Ramos (cell line): ENCODE measurements around the gene MBD3L1.

Experiments
- in situ Hi-C: fragments of 300-500 bp; cut with MboI; formaldehyde crosslinking; loops from one replicate; pipeline ENCODE4 v1.14.3; 2022; ENCODE audit warnings: low sequenced_read_pairs; ENCODE audit not compliant: unreplicated experiment

Gene MBD3L1

DNA sequence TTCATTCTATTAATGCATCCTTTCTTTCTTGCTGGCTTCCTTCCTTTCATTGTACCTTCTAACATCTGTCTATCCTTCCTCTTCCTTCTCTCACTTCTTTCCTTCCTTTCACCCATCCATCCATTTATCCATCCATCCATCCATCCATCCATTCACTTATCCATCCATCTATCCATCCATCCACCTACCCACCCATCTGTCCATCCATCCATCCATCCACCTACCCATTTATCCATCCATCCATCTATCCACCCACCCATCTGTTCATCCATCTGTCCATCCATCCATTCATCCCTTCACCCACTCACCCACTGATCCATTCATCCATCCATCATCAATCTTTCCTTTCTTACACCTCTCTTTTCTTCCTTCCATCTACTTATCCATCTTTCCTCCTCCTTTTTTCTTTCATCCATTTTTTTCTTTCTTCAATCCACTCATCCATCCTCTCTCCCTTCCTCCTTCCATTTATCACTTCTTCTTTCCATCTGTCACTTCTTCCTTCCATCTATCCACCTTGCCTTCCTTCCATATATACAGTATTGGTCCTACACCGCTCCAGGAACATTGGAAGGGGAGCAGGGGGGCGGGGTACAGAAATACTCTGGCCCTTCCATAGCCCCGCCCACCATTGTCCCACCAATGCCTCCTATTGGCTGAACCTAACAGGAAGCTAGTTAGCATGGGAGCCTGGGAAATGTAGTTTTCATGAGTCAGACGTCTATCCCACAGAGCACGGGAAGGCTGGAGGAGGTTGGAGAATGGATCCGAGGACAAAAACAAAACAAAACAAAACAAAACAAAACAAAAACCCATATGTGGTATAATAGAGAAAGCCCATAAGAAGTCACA is 45.9 kb downstream of the MBD3L1 start:
- in situ Hi-C loops: no loop called here

DNA sequence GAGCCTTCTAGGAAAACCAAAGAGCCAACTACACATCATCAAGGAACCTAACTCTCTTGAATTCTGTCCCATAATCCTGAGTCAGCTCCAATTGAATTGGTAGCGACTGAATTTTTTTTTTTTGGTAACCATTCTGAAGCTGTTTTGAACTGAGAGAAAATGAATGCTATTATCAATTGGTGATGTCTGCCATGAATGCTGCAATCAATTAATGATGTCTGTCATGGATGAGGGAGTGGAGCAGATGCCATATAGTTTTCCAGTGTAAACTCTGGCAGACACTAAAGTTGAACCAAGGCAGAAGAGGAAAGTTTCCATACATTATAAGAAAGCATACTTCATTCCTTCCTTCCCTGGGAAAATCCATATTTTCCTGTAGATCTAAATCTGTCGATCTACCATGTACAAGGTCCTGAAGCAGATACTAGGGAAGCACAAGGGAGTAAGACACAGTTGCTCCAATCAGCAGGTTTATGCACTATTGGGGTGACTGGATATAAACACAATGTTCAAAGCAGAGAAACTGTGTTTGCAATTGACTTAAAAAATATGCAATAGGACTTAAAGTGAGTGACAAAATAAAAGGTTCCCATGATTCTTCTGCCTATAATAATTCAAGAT is 48.8 kb downstream of the MBD3L1 start:
- in situ Hi-C loops: no loop called here

DNA sequence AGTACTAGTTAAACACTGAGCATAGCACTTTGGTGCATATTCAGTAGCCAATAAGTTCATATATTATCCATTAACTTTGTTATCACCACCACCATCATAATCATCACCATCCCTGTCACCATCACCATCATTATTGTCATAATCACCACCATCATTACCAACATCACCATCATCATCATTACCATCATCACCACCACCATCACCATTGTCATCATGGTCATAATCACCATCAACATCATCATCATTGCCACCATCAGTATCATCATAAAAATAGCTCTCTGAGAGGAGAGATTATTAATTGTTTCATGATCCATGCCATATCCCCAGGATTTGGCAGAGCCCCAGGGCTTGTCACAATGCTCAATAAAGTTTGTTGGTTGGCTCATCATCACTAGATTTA is 49.3 kb downstream of the MBD3L1 start:
- in situ Hi-C loops: no loop called here

DNA sequence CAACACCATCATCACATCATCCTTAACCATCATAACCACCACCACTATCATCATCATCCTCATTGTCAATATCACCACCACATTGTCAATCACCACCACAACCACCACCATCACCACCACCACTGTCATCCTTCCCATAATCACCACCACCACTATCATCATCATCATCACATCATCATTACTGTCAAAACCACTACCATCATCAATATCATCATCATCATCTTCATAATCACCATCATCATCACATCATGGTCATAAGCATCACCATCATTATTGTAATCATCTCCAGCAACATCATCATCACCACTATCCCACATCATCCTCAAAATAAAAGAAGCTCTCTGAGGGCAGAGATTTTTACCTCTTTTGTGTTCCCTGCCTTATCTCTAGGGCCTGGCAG is 52.2 kb downstream of the MBD3L1 start:
- in situ Hi-C loops: no loop called here

DNA sequence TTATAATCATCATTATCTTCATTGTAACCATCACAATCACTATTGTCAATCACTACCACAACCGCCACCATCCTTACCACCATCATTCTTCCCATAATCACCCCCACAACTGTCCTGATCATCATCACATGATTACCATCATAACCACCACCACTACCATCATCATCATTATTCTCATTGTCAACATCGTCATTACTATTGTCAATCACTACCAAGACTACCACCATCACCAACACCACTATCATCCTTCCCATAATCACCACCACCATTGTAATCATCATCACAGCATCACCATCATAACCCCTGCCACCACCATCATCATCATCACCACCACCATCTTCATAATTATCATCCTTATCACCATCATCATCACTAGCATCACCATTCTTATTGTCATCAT is 55.2 kb downstream of the MBD3L1 start:
- in situ Hi-C loops: no loop called here

DNA sequence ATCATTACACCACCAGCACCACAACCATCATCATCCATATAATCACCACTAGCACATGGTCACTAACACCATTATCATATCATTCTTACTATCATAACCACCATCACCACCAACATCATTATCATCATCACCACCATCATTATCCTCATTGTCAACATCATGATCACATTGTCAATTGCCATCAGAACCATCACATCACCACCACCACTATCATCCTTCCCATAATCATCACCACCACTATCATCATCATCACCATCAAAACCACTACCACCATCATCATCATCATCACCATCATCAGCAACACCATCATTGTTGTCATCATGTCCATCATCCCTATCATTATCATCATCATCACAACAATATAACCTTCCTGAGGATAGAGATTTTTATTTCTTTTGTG is 58.1 kb downstream of the MBD3L1 start:
- in situ Hi-C loops: no loop called here
